SK-N-SH (cell line): ENCODE data around the gene MBD6.

Experiments
- CHD2 ChIP-seq: fragments of 150-350 bp; IDR thresholded peaks from 2 replicates; pipeline ENCODE4 v1.6.1; 2018; ENCODE audit warnings: low read length; ENCODE audit not compliant: partially characterized antibody
- EZH2phosphoT487 ChIP-seq: fragments of 200-600 bp; sonication (generic); IDR thresholded peaks from 2 replicates; pipeline ENCODE4 v1.6.1; 2017; ENCODE audit warnings: low read depth, mixed run types, mild to moderate bottlenecking, antibody characterized with exemption, moderate library complexity, borderline replicate concordance
- FOXJ3 ChIP-seq: sonication (generic); formaldehyde crosslinking; IDR thresholded peaks from 2 replicates; pipeline ENCODE4 v1.5.1; 2020; ENCODE audit warnings: mild to moderate bottlenecking, missing genetic modification reagents
- GABPA ChIP-seq: IDR thresholded peaks from 2 replicates; pipeline ENCODE4 v1.4.0; 2012; ENCODE audit warnings: low read depth, mild to moderate bottlenecking
- NFIC ChIP-seq: IDR thresholded peaks from 2 replicates; pipeline ENCODE4 v1.4.0; 2012; ENCODE audit warnings: borderline replicate concordance
- POLR2AphosphoS5 ChIP-seq: IDR thresholded peaks from 2 replicates; pipeline ENCODE4 v1.6.1; 2012; ENCODE audit warnings: low read depth, low read length
- RAD21 ChIP-seq: IDR thresholded peaks from 2 replicates; pipeline ENCODE4 v1.6.1; 2012; ENCODE audit warnings: mild to moderate bottlenecking, low read length
- RCOR1 ChIP-seq: fragments of 150-350 bp; IDR thresholded peaks from 2 replicates; pipeline ENCODE4 v1.6.1; 2017; ENCODE audit warnings: antibody characterized with exemption, low read length
- RXRA ChIP-seq: IDR thresholded peaks from 2 replicates; pipeline ENCODE4 v1.4.0; 2012; ENCODE audit warnings: low read depth, mild to moderate bottlenecking, borderline replicate concordance
- TCF12 ChIP-seq: IDR thresholded peaks from 2 replicates; pipeline ENCODE4 v1.4.0; 2012
- YY1 ChIP-seq: IDR thresholded peaks from 2 replicates; pipeline ENCODE4 v1.4.0; 2012; ENCODE audit warnings: low read depth, mild to moderate bottlenecking
- TF ChIP-seq, protein P1 (sequence below): fragments of 200-600 bp; sonication (generic); IDR thresholded peaks from 2 replicates; pipeline ENCODE4 v1.6.1; 2017; ENCODE audit warnings: antibody characterized with exemption, mild to moderate bottlenecking, moderate library complexity
- TF ChIP-seq, protein P2 (sequence below): fragments of 150-350 bp; IDR thresholded peaks from 2 replicates; pipeline ENCODE4 v1.6.1; 2017; ENCODE audit warnings: antibody characterized with exemption, low read length, low read depth, borderline replicate concordance

DNA sequence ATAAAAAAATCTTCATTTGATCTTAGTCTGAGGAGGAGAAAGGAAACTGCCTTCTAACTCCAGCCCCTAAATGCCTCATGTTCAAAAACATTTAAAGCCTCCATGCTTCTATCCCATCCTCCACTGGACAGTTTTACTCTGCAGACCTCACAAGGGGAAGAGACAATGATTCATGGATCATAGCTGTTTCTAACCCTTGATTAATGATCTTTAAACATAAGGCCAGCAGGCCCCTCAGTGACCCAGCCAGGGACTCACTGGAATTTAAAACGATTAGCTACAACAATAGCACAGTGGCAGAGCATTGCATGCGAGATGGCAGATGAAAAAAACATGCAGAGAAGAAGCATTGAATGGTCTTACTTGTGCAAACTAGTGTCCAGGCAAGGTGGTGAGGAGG, 18.4 kb downstream of the MBD6 start:
- TF ChIP-seq, protein P1, sequence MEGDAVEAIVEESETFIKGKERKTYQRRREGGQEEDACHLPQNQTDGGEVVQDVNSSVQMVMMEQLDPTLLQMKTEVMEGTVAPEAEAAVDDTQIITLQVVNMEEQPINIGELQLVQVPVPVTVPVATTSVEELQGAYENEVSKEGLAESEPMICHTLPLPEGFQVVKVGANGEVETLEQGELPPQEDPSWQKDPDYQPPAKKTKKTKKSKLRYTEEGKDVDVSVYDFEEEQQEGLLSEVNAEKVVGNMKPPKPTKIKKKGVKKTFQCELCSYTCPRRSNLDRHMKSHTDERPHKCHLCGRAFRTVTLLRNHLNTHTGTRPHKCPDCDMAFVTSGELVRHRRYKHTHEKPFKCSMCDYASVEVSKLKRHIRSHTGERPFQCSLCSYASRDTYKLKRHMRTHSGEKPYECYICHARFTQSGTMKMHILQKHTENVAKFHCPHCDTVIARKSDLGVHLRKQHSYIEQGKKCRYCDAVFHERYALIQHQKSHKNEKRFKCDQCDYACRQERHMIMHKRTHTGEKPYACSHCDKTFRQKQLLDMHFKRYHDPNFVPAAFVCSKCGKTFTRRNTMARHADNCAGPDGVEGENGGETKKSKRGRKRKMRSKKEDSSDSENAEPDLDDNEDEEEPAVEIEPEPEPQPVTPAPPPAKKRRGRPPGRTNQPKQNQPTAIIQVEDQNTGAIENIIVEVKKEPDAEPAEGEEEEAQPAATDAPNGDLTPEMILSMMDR, result no peak
- TF ChIP-seq NFIC (no peak), TCF12 (peak; percentile 43; the same call in 1 of the 2 replicates), CHD2 (no peak), RXRA (no peak), POLR2AphosphoS5 (no peak), YY1 (no peak), RCOR1 (no peak), FOXJ3 (CRISPR knock-in tag) (no peak), EZH2phosphoT487 (no peak), GABPA (no peak), RAD21 (no peak)
- TF ChIP-seq, protein P2, sequence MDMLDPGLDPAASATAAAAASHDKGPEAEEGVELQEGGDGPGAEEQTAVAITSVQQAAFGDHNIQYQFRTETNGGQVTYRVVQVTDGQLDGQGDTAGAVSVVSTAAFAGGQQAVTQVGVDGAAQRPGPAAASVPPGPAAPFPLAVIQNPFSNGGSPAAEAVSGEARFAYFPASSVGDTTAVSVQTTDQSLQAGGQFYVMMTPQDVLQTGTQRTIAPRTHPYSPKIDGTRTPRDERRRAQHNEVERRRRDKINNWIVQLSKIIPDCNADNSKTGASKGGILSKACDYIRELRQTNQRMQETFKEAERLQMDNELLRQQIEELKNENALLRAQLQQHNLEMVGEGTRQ, result no peak
